MM.1S (cell line): ENCODE measurements around the gene ENTPD6.

Experiments
- DNase-seq: peaks from one replicate; pipeline ENCODE4 v3.0.0-alpha.2; 2015
- H2AFZ ChIP-seq: fragments of 300-600 bp; sonication (generic); 2 replicates; pipeline ENCODE4 v1.6.0; 2016; ENCODE audit warnings: antibody characterized with exemption, low read length
- H3F3A ChIP-seq: fragments of 300-600 bp; sonication (generic); 2 replicates; pipeline ENCODE4 v1.6.1; 2016; ENCODE audit warnings: mild to moderate bottlenecking, antibody characterized with exemption, low read length, moderate library complexity, mixed read lengths; ENCODE audit not compliant: insufficient read depth
- H3K27ac ChIP-seq: fragments of 300-600 bp; sonication (generic); 2 replicates; pipeline ENCODE4 v1.5.1; 2016; ENCODE audit warnings: mild to moderate bottlenecking, low read length
- H3K27me3 ChIP-seq: fragments of 300-600 bp; sonication (generic); replicated peaks from 2 replicates; pipeline ENCODE4 v1.6.0; 2016; ENCODE audit warnings: low read length; ENCODE audit not compliant: insufficient read depth
- H3K36me3 ChIP-seq: fragments of 300-600 bp; sonication (generic); replicated peaks from 2 replicates; pipeline ENCODE4 v1.6.1; 2016; ENCODE audit warnings: mild to moderate bottlenecking, low read length, mixed read lengths; ENCODE audit not compliant: insufficient read depth
- H3K4me1 ChIP-seq: fragments of 300-600 bp; sonication (generic); 2 replicates; pipeline ENCODE4 v1.6.1; 2016; ENCODE audit warnings: low read length, mixed read lengths
- H3K4me2 ChIP-seq: fragments of 300-600 bp; sonication (generic); 2 replicates; pipeline ENCODE4 v1.6.0; 2016; ENCODE audit warnings: low read depth, low read length
- H3K4me3 ChIP-seq: fragments of 300-600 bp; sonication (generic); 2 replicates; pipeline ENCODE4 v1.5.1; 2016; ENCODE audit warnings: low read length, mixed read lengths
- H3K79me2 ChIP-seq: fragments of 300-600 bp; sonication (generic); 2 replicates; pipeline ENCODE4 v1.6.1; 2016; ENCODE audit warnings: mixed run types, low read length, mixed read lengths
- H3K9ac ChIP-seq: fragments of 300-600 bp; sonication (generic); 2 replicates; pipeline ENCODE4 v1.6.1; 2016; ENCODE audit warnings: low read length, mixed read lengths
- H3K9me2 ChIP-seq: fragments of 300-600 bp; sonication (generic); replicated peaks from 2 replicates; pipeline ENCODE4 v1.6.1; 2016; ENCODE audit warnings: mild to moderate bottlenecking, low read length, mixed read lengths; ENCODE audit not compliant: insufficient read depth
- H3K9me3 ChIP-seq: fragments of 300-600 bp; sonication (generic); replicated peaks from 2 replicates; pipeline ENCODE4 v1.6.1; 2016; ENCODE audit warnings: mild to moderate bottlenecking, low read length, mixed read lengths; ENCODE audit not compliant: insufficient read depth
- H4K20me1 ChIP-seq: fragments of 300-600 bp; sonication (generic); 2 replicates; pipeline ENCODE4 v1.6.1; 2016; ENCODE audit warnings: mild to moderate bottlenecking, low read length, moderate library complexity, mixed read lengths; ENCODE audit not compliant: insufficient read depth
- CTCF ChIP-seq: fragments of 300-600 bp; sonication (generic); IDR thresholded peaks from 2 replicates; pipeline ENCODE4 v1.5.1; 2016; ENCODE audit warnings: antibody characterized with exemption, low read length, mixed read lengths
- EZH2 ChIP-seq: fragments of 300-600 bp; sonication (generic); optimal IDR thresholded peaks from 2 replicates; pipeline ENCODE3; 2017; ENCODE audit warnings: low read depth, mild to moderate bottlenecking, antibody characterized with exemption, low read length, mixed read lengths
- EZH2phosphoT487 ChIP-seq: fragments of 300-600 bp; sonication (generic); IDR thresholded peaks from 2 replicates; pipeline ENCODE4 v1.6.1; 2018; ENCODE audit warnings: antibody characterized with exemption, low read length

The ENTPD6 gene

GRCh38 chr20:25206063-25206403, 10.5 kb downstream of the ENTPD6 start:
- no peak overlapping the region for H3K4me3 ChIP-seq
- H3K4me1 ChIP-seq, result no peaks in the 10 kb centered on the region; the same call in 1 of the 2 replicates
- H3K79me2 ChIP-seq, result peaks cover 74% of the 10 kb centered on the region
- no peak for DNase-seq
- no peaks in the 10 kb centered on the region for H4K20me1 ChIP-seq
- no peaks in the 10 kb centered on the region for H3K9me2 ChIP-seq
- H3K9ac ChIP-seq, result no peak overlapping the region
- no peak overlapping the region for H3K4me2 ChIP-seq
- TF ChIP-seq EZH2phosphoT487 (no peak), EZH2 (no peak), CTCF (no peak)
- H3K9me3 ChIP-seq, result no peaks in the 10 kb centered on the region
- H3F3A ChIP-seq, result no peaks in the 10 kb centered on the region; the same call in 1 of the 2 replicates
- H3K36me3 ChIP-seq, result no peaks in the 10 kb centered on the region; the same call in 1 of the 2 replicates
- H3K27ac ChIP-seq, result no peak overlapping the region
- H3K27me3 ChIP-seq, result no peaks in the 10 kb centered on the region
- H2AFZ ChIP-seq, result no peak overlapping the region

GRCh38 chr20:25206548-25206947, 11.0 kb downstream of the ENTPD6 start:
- Histone ChIP-seq H3F3A (no peaks in the 10 kb centered on the region; the same call in 1 of the 2 replicates), H3K9ac (no peak overlapping the region), H2AFZ (no peak overlapping the region), H3K4me3 (no peak overlapping the region), H3K9me2 (no peaks in the 10 kb centered on the region), H3K79me2 (peaks cover 69% of the 10 kb centered on the region), H4K20me1 (no peaks in the 10 kb centered on the region), H3K27ac (no peak overlapping the region), H3K36me3 (no peaks in the 10 kb centered on the region; the same call in 1 of the 2 replicates), H3K4me2 (no peak overlapping the region), H3K4me1 (no peaks in the 10 kb centered on the region; the same call in 1 of the 2 replicates), H3K9me3 (no peaks in the 10 kb centered on the region), H3K27me3 (no peaks in the 10 kb centered on the region)
- TF ChIP-seq EZH2phosphoT487, result no peak
- no peak for TF ChIP-seq CTCF
- no peak for TF ChIP-seq EZH2
- DNase-seq, result no peak

- Histone ChIP-seq H3K9me2 (no peaks in the 10 kb centered on the region), H4K20me1 (no peaks in the 10 kb centered on the region), H3K4me2 (no peak overlapping the region), H3K9me3 (no peaks in the 10 kb centered on the region), H3K9ac (no peak overlapping the region), H3K36me3 (no peaks in the 10 kb centered on the region; the same call in 1 of the 2 replicates), H3K4me1 (no peaks in the 10 kb centered on the region; the same call in 1 of the 2 replicates), H3K27ac (no peak overlapping the region), H3K79me2 (peaks cover 61% of the 10 kb centered on the region), H3K27me3 (no peaks in the 10 kb centered on the region), H3F3A (no peaks in the 10 kb centered on the region; the same call in 1 of the 2 replicates), H2AFZ (no peak overlapping the region), H3K4me3 (no peak overlapping the region)
- TF ChIP-seq EZH2phosphoT487, result no peak
- TF ChIP-seq EZH2, result no peak
- TF ChIP-seq CTCF, result no peak
- DNase-seq, result no peak
Measured at GRCh38 chr20:25207149-25207959, 11.8 kb downstream of the ENTPD6 start.
